Spleen (tissue), 7 donors: ENCODE data around the gene TNPO1.

Experiments used
- POLR2A ChIP-seq, 3 donors: fragments of 450-650 bp; IDR thresholded peaks; one replicate each; pipeline ENCODE4 v1.5.1; 2017; ENCODE audit warnings: antibody characterized with exemption in 3 of 3, mild to moderate bottlenecking in 1 of 3
- TF ChIP-seq, protein P1 (sequence below), 11 experiments: fragments of 200-600 bp in 7 of 11; fragments of 450-650 bp in 4 of 11; sonication (generic) in 4 of 11; IDR thresholded peaks in 8 of 11; conservative IDR thresholded peaks in 3 of 11; 1 replicate in 7 of 11; 2 replicates in 4 of 11; pipeline versions ENCODE4 v1.4.0 to v1.8.0; 2016 to 2021; ENCODE audit warnings: antibody characterized with exemption in 11 of 11, inconsistent platforms in 4 of 11, mild to moderate bottlenecking in 1 of 11
- donor health status: DM: no; HTN: no; CAD: no; lungs with moderate emphysema.
- donor health status: DM: no; HTN: no; CAD: no.
- donor health status: DM: no; HTN: no; CAD: no.

DNA sequence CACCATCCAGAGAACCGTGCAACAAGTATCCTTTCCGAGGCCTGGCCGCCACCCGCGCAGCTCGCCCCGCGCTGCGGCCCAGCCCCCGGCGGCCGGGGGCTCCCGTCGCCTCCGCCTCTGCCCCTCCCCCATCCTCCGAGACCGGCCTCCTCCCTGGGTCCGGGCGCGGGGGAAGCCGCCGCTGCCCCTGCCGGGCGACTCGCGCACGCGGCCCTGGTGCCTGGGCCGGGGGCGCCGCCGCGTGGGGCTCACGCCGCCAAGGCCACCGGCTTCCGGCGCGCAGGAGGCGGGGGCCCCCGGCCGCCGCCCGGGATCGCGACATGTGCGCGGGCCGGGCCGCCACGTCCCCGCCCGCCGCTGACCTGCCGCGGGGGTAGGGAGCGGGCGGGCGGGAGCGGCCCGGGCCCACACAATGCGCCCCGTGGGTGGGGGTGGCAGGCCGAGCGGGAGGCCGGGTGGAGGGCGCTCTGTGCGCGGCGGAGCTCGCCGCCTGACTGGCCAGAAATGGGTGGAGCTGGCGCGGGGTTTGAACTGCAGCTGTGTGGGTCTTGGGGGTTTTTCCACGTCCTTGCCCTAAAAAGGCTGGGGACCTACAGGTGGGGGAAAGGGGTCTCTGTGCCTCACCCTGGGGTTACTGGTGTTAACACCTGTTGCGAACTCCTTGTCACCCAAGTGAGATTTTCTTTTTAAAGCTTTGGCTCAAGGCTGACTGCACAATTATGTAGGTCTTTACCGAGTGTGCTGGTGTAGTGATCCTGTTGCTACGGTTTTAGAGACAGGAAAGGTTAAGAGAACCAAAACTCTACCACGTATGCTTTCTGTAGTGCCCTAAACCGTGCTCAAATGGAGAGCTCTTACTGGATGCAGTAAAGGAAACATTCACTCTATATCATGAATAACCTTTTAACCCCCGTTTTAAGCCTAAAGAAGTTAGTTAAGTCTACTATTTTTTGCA lies 32.3 kb downstream of the TNPO1 start:
- TF ChIP-seq, protein P1, sequence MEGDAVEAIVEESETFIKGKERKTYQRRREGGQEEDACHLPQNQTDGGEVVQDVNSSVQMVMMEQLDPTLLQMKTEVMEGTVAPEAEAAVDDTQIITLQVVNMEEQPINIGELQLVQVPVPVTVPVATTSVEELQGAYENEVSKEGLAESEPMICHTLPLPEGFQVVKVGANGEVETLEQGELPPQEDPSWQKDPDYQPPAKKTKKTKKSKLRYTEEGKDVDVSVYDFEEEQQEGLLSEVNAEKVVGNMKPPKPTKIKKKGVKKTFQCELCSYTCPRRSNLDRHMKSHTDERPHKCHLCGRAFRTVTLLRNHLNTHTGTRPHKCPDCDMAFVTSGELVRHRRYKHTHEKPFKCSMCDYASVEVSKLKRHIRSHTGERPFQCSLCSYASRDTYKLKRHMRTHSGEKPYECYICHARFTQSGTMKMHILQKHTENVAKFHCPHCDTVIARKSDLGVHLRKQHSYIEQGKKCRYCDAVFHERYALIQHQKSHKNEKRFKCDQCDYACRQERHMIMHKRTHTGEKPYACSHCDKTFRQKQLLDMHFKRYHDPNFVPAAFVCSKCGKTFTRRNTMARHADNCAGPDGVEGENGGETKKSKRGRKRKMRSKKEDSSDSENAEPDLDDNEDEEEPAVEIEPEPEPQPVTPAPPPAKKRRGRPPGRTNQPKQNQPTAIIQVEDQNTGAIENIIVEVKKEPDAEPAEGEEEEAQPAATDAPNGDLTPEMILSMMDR (IDR thresholded peaks at IDR 0.05 in 8 of 11, conservative IDR thresholded peaks at IDR 0.05 in 3 of 11), result no peak
- TF ChIP-seq POLR2A (IDR thresholded peaks at IDR 0.05), result no peak
